ENCODE data around the gene KRTAP12-4.

DNA sequence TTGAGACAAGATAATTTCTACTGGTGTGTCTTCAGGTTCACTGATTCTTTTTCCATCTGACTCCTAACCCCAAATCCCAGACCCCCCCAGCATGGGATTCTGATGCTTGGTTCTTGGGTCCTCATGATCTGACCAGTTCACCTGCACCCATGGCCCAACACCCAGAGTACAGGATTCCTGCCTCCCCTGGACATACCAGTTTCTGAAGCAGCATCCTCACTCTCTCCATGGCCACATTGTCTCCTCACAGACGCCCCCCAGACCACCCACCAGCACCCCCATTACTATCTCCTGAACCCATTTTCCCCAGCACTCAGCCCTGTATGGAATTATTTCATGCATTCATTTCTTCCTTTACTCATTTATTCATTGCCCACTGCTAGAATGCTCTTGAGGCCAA is 2.4 kb upstream of the KRTAP12-4 start:
- TF ChIP-seq, protein P1, sequence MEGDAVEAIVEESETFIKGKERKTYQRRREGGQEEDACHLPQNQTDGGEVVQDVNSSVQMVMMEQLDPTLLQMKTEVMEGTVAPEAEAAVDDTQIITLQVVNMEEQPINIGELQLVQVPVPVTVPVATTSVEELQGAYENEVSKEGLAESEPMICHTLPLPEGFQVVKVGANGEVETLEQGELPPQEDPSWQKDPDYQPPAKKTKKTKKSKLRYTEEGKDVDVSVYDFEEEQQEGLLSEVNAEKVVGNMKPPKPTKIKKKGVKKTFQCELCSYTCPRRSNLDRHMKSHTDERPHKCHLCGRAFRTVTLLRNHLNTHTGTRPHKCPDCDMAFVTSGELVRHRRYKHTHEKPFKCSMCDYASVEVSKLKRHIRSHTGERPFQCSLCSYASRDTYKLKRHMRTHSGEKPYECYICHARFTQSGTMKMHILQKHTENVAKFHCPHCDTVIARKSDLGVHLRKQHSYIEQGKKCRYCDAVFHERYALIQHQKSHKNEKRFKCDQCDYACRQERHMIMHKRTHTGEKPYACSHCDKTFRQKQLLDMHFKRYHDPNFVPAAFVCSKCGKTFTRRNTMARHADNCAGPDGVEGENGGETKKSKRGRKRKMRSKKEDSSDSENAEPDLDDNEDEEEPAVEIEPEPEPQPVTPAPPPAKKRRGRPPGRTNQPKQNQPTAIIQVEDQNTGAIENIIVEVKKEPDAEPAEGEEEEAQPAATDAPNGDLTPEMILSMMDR (IDR thresholded peaks at IDR 0.05; ENCODE audit: low read depth, low read length), result no peak
- no peak for TF ChIP-seq EZH2phosphoT487 (IDR thresholded peaks at IDR 0.05; ENCODE audit: low read depth)

All from OCI-LY3 (cell line).